Activated T-cell treated with anti-CD3 and anti-CD28 coated beads, Interleukin-2, amount 50 U/mL, for 4 hours (primary cell): Measurements from ENCODE around the gene CSNK1E. TPM values are rescaled to one million over a fixed set of nuclear protein-coding genes. Genes with fewer than 3 reads are reported as not detected.

Source experiments
- ATAC-seq, 2 donors: fragments of 200-7000 bp; cut with Tn5 transposase; one replicate each; pipeline ENCODE4 v1.10.0; 2021
- DNase-seq: peaks from one replicate; pipeline ENCODE4 v3.0.0-alpha.2; 2020
- H3K27me3 Mint-ChIP-seq: one replicate; pipeline ENCODE4 v1.8.0; 2021; ENCODE audit warnings: low read depth, mixed read lengths
- H3K36me3 Mint-ChIP-seq: one replicate; pipeline ENCODE4 v1.8.0; 2022; ENCODE audit warnings: mixed read lengths; ENCODE audit not compliant: insufficient read depth
- H3K4me1 Mint-ChIP-seq: one replicate; pipeline ENCODE4 v1.8.0; 2021; ENCODE audit warnings: low read depth, mixed read lengths
- H3K4me3 Mint-ChIP-seq: one replicate; pipeline ENCODE4 v1.8.0; 2021; ENCODE audit warnings: mild to moderate bottlenecking, moderate library complexity, mixed read lengths
- H3K9me3 Mint-ChIP-seq: one replicate; pipeline ENCODE4 v1.8.0; 2021; ENCODE audit warnings: mixed read lengths
- total RNA-seq, 3 donors: library from RNA; stranded (reverse); gene quantifications; one replicate each; pipeline ENCODE4 v1.2.1, GENCODE V29; 2021

CSNK1E gene
- total RNA-seq, 3 donors from 2014 or later: 86.9 to 94.6 (median 91.7) TPM

DNA sequence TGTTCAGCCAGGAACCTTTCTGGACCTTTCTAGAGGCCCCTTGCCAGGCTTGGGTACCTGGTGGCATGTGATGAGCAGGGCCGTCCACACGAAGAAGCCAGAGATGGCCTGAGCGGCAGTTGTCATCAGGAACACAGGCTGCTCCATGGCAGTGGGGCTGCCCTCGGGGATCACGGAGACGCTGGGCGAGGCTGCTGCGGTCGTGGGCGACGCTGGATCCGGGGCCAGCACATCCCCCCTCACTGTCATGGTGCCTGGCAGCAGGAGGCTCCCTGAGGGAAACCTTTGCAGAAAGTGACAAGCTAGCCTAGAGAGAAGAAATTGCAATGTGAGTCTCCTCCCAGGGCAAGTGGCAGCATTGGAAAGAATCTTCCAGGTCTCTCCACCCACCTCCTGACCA, 69.5 kb downstream of the CSNK1E start:
- no peak for ATAC-seq
- DNase-seq: no peak
- Mint-ChIP-seq H3K9me3 (no peaks in the 10 kb centered on the region), H3K27me3 (no peaks in the 10 kb centered on the region), H3K4me3 (no peak overlapping the region), H3K4me1 (no peaks in the 10 kb centered on the region), H3K36me3 (peaks cover 15% of the 10 kb centered on the region)

GRCh38 chr22:38246692-38247091, 70.5 kb downstream of the CSNK1E start:
- no peaks in the 10 kb centered on the region for H3K4me1 Mint-ChIP-seq
- H3K27me3 Mint-ChIP-seq: no peaks in the 10 kb centered on the region
- DNase-seq: no peak
- no peak for ATAC-seq
- peaks cover 15% of the 10 kb centered on the region for H3K36me3 Mint-ChIP-seq
- H3K4me3 Mint-ChIP-seq: no peak overlapping the region
- H3K9me3 Mint-ChIP-seq: no peaks in the 10 kb centered on the region

DNA sequence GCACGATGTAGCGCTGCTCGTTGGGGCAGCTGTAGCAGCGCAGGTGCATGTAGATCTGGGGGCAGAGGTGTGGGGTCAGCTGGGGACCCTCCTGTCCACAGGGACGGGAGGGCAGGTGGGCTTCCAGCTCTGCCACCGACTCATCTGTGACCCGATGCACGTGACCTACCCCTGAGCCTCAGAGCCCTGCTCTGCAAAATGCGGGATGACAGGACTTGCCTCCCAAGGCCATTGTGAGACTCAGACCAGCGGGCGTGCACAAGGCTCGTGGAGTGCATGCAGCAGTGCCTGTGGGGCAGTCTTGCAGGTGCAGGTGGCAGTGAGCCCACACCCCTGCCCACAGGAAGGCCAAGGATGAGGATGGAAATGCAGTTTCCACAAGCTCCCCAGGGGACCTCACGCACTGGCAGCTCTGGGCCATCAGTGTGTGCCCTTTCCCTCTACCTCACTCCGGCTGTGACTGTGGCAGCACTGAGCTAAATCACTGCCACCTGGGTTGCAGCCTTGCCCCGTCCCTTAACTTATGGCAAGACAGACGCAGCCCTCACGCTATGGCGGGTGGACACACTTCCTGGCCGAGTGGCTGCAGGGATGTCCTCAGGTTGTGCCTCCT, 71.1 kb downstream of the CSNK1E start:
- H3K4me1 Mint-ChIP-seq: no peaks in the 10 kb centered on the region
- H3K27me3 Mint-ChIP-seq: no peaks in the 10 kb centered on the region
- H3K4me3 Mint-ChIP-seq: no peak overlapping the region
- H3K36me3 Mint-ChIP-seq: peaks cover 15% of the 10 kb centered on the region
- ATAC-seq: no peak
- no peaks in the 10 kb centered on the region for H3K9me3 Mint-ChIP-seq
- DNase-seq: no peak

- DNase-seq: no peak
- Mint-ChIP-seq H3K36me3 (peaks cover 20% of the 10 kb centered on the region), H3K9me3 (no peaks in the 10 kb centered on the region), H3K27me3 (no peaks in the 10 kb centered on the region), H3K4me1 (no peaks in the 10 kb centered on the region), H3K4me3 (no peak overlapping the region)
- ATAC-seq: no peak
Observed at GRCh38 chr22:38244106-38244505, 73.1 kb downstream of the CSNK1E start.

GRCh38 chr22:38243007-38243765, 74.0 kb downstream of the CSNK1E start:
- Mint-ChIP-seq H3K9me3 (no peaks in the 10 kb centered on the region), H3K4me1 (no peaks in the 10 kb centered on the region), H3K27me3 (no peaks in the 10 kb centered on the region), H3K36me3 (peaks cover 16% of the 10 kb centered on the region), H3K4me3 (no peak overlapping the region)
- DNase-seq (no peak), ATAC-seq (no peak)

GRCh38 chr22:38240734-38241252, 76.4 kb downstream of the CSNK1E start:
- H3K27me3 Mint-ChIP-seq: no peaks in the 10 kb centered on the region
- H3K4me3 Mint-ChIP-seq: no peak overlapping the region
- ATAC-seq (no peak), DNase-seq (no peak)
- no peaks in the 10 kb centered on the region for H3K9me3 Mint-ChIP-seq
- H3K36me3 Mint-ChIP-seq: peaks cover 7% of the 10 kb centered on the region
- no peaks in the 10 kb centered on the region for H3K4me1 Mint-ChIP-seq

Other genes with a start within 250 kb of the CSNK1E start
- not detected for gene SLC16A8, start 233.2 kb downstream of the CSNK1E start, total RNA-seq
- under 1 TPM; 0.32 to 0.43 (median 0.38) TPM for gene BAIAP2L2, start 206.7 kb downstream of the CSNK1E start, total RNA-seq
- gene PLA2G6, start 135.6 kb downstream of the CSNK1E start, total RNA-seq: 10 to 100 TPM; 18.1 to 29.8 (median 22.0) TPM
- gene MAFF, start 115.4 kb downstream of the CSNK1E start, total RNA-seq: 10 to 100 TPM in 2 of 3 donors, 1 to 10 TPM in 1; 8.9 to 12.2 (median 10.7) TPM
- gene TMEM184B, start 44.4 kb downstream of the CSNK1E start, total RNA-seq: 10 to 100 TPM; 26.5 to 33.5 (median 27.8) TPM
- not detected for gene KCNJ4, start 137.8 kb upstream of the CSNK1E start, total RNA-seq
- gene KDELR3, start 150.7 kb upstream of the CSNK1E start, total RNA-seq: under 1 TPM in 2 of 3 donors, not detected in 1; 0.21 to 0.35 TPM
- gene DDX17, start 188.9 kb upstream of the CSNK1E start, total RNA-seq: 100 to 1,000 TPM; 228 to 276 (median 251) TPM